ENCODE measurements around the gene FASN.

FASN gene

DNA sequence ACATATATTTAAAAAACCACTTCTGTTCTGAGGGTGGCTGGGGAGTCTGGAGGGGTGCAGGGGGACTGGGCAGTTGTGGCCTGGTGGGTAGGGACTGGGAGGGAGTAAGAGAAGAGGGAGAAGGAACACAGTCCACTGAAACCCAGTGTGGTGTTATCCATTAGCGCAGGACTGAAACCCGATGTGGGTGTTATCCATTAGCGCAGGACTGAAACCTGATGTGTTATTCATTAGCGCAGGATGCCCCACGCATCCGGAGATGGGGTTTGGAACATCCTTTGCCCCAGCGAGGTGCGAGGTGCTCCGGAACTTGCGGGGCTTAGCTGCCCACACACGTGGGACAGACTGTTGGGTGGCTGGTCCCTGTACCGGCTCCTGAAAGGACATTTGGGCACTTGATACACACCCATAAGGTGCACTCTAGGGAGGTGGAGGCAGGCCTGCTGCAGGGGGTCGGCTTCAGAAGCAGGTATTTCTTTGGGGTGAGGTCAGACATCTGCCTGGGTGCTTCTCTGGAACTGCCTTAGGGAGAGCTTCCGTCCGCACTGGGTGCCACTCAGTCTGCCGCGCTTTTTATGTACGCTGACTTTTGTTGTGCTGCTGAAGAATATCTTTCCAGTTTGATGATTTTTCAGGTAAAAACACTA is 20.3 kb upstream of the FASN start:
- Histone ChIP-seq H3K27me3 (ENCODE audit: control insufficient read depth, insufficient read depth, low read length) (no peaks in the 10 kb centered on the region), H3K9me3 (ENCODE audit: control insufficient read depth, low read length) (no peaks in the 10 kb centered on the region), H3K27ac (no peak overlapping the region), H3K36me3 (ENCODE audit: control insufficient read depth, insufficient read depth, low read length) (no peaks in the 10 kb centered on the region), H3K4me2 (ENCODE audit: low read length) (no peak overlapping the region), H3K79me2 (peaks cover 2% of the 10 kb centered on the region), H3K9ac (no peak overlapping the region), H3K4me1 (peaks cover 12% of the 10 kb centered on the region), H2AFZ (peak overlapping the region; percentile 83), H3K4me3 (ENCODE audit: low read depth, low read length) (no peak overlapping the region)
- TF ChIP-seq, protein P1, sequence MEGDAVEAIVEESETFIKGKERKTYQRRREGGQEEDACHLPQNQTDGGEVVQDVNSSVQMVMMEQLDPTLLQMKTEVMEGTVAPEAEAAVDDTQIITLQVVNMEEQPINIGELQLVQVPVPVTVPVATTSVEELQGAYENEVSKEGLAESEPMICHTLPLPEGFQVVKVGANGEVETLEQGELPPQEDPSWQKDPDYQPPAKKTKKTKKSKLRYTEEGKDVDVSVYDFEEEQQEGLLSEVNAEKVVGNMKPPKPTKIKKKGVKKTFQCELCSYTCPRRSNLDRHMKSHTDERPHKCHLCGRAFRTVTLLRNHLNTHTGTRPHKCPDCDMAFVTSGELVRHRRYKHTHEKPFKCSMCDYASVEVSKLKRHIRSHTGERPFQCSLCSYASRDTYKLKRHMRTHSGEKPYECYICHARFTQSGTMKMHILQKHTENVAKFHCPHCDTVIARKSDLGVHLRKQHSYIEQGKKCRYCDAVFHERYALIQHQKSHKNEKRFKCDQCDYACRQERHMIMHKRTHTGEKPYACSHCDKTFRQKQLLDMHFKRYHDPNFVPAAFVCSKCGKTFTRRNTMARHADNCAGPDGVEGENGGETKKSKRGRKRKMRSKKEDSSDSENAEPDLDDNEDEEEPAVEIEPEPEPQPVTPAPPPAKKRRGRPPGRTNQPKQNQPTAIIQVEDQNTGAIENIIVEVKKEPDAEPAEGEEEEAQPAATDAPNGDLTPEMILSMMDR (IDR thresholded peaks at IDR 0.05): no peak

GRCh38 chr17:82117139-82118090 is 19.4 kb upstream of the FASN start:
- no peak overlapping the region for H3K27ac ChIP-seq

DNA sequence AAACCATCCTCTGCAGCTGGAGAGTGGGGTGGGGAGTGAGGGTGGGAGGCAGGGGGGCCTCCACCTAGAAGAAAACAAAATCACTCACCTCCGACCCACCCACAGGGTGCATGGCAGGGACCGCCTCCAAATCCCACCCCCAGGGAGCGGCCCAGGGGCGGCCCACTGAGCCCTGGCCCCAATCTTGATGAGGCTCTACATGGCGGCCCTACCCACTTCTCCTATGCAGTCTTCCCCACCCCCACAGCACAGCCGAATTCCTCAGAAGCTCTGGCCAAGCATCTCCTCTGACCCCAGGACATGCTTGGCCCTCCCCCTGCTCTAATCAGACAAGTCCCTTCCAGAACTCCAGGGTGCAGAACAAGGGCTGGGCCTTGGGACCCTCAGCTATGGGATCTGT is 18.2 kb upstream of the FASN start:
- Histone ChIP-seq H3K4me3 (ENCODE audit: low read depth, low read length) (no peak overlapping the region), H3K27ac (no peak overlapping the region), H3K27me3 (ENCODE audit: control insufficient read depth, insufficient read depth, low read length) (no peaks in the 10 kb centered on the region), H3K36me3 (ENCODE audit: control insufficient read depth, insufficient read depth, low read length) (no peaks in the 10 kb centered on the region), H3K9me3 (ENCODE audit: control insufficient read depth, low read length) (no peaks in the 10 kb centered on the region), H3K4me1 (peaks cover 12% of the 10 kb centered on the region), H3K9ac (no peak overlapping the region), H3K79me2 (peaks cover 2% of the 10 kb centered on the region), H2AFZ (no peak overlapping the region), H3K4me2 (ENCODE audit: low read length) (no peak overlapping the region)
- TF ChIP-seq, protein P1 (IDR thresholded peaks at IDR 0.05): no peak

More at GRCh38 chr17:82117139-82118090, 19.4 kb upstream of the FASN start:
- Histone ChIP-seq H3K4me1 (peaks cover 12% of the 10 kb centered on the region), H3K4me2 (ENCODE audit: low read length) (no peak overlapping the region), H3K36me3 (ENCODE audit: control insufficient read depth, insufficient read depth, low read length) (no peaks in the 10 kb centered on the region), H3K4me3 (ENCODE audit: low read depth, low read length) (no peak overlapping the region), H3K9me3 (ENCODE audit: control insufficient read depth, low read length) (no peaks in the 10 kb centered on the region), H3K79me2 (peaks cover 2% of the 10 kb centered on the region), H2AFZ (no peak overlapping the region), H3K9ac (no peak overlapping the region), H3K27me3 (ENCODE audit: control insufficient read depth, insufficient read depth, low read length) (no peaks in the 10 kb centered on the region)
- TF ChIP-seq, protein P1 (IDR thresholded peaks at IDR 0.05): no peak

- H3K4me1 ChIP-seq: peaks cover 12% of the 10 kb centered on the region
- no peaks in the 10 kb centered on the region for H3K36me3 ChIP-seq (ENCODE audit: control insufficient read depth, insufficient read depth, low read length)
- H3K27me3 ChIP-seq (ENCODE audit: control insufficient read depth, insufficient read depth, low read length): no peaks in the 10 kb centered on the region
- TF ChIP-seq, protein P1 (IDR thresholded peaks at IDR 0.05): no peak
- H3K27ac ChIP-seq: no peak overlapping the region
- H3K9me3 ChIP-seq (ENCODE audit: control insufficient read depth, low read length): no peaks in the 10 kb centered on the region
- no peak overlapping the region for H3K9ac ChIP-seq
- no peak overlapping the region for H3K4me2 ChIP-seq (ENCODE audit: low read length)
- no peak overlapping the region for H2AFZ ChIP-seq
- no peak overlapping the region for H3K4me3 ChIP-seq (ENCODE audit: low read depth, low read length)
- H3K79me2 ChIP-seq: peaks cover 2% of the 10 kb centered on the region
These were observed 16.8 kb upstream of the FASN start for GRCh38 chr17:82114872-82115271.
